GM12878 (cell line): ENCODE data around the gene SIL1. TPM values are rescaled to one million over a fixed set of nuclear protein-coding genes. Genes with fewer than 3 reads are reported as not detected.
A peak's percentile ranks its signal among the peaks of the same experiment; 100 is the strongest.

ENCODE experiments used
- ATAC-seq: fragments of 200-7000 bp; cut with Tn5 transposase; 3 replicates; pipeline ENCODE4 v1.9.1; 2020; ENCODE audit warnings: mild to moderate bottlenecking, moderate library complexity
- BruUV-seq: library from RNA; stranded (reverse); fragments of 400-500 nt; replicated peaks from 2 replicates; lab custom pipeline; 2021; lab: Mats Ljungman, UMichigan
- CTCF ChIA-PET: fragments of 300-600 bp; sonication (Branson Sonifier 250); formaldehyde crosslinking; extraction: SDS; loops from one replicate; lab custom pipeline; 2021; ENCODE audit warnings: inconsistent platforms; lab: Yijun Ruan, JAX
- POLR2A ChIA-PET: fragments of 350-600 bp; formaldehyde crosslinking; extraction: SDS; loops from one replicate; lab custom pipeline; 2021; ENCODE audit warnings: inconsistent platforms; lab: Charles Lee
- RAD21 ChIA-PET: fragments of 300-600 bp; sonication (Branson Sonifier 250); formaldehyde crosslinking; loops from one replicate; lab custom pipeline; 2023; ENCODE audit warnings: antibody characterized with exemption; ENCODE audit not compliant: unreplicated experiment; lab: Charles Lee
- SMC1A ChIA-PET: fragments of 300-600 bp; sonication (Branson Sonifier 250); formaldehyde crosslinking; loops from one replicate; lab custom pipeline; 2023; ENCODE audit not compliant: unreplicated experiment, uncharacterized antibody; lab: Charles Lee
- DNase-seq: peaks from one replicate; pipeline ENCODE4 v3.0.0-alpha.2; 2011; ENCODE audit warnings: low read depth, low spot score
- FAIRE-seq: peaks from 3 replicates; lab custom pipeline; 2011; peaks lifted over from hg19 to GRCh38; lab: Jason Lieb, UNC
- H2AFZ ChIP-seq: 2 replicates; pipeline ENCODE4 v1.6.0; 2011; ENCODE audit warnings: low read depth, low read length, control low read depth; ENCODE audit not compliant: control insufficient read depth
- H3K27ac ChIP-seq: 2 replicates; pipeline ENCODE4 v1.5.1; 2011; ENCODE audit warnings: control low read depth; ENCODE audit not compliant: control insufficient read depth, insufficient read depth
- H3K27me3 ChIP-seq, 2 experiments: replicated peaks in 1 of 2; 2 replicates each; pipeline versions ENCODE4 v1.6.0 to v1.6.1; 2011; ENCODE audit warnings: low read length in 1 of 2; ENCODE audit not compliant: control insufficient read depth in 2 of 2, insufficient read depth in 2 of 2
- H3K36me3 ChIP-seq, 2 experiments: 2 replicates each; pipeline ENCODE4 v1.5.1; 2011; ENCODE audit warnings: low read length in 1 of 2; ENCODE audit not compliant: control insufficient read depth in 2 of 2, insufficient read depth in 2 of 2
- H3K4me1 ChIP-seq: 2 replicates; pipeline ENCODE4 v1.6.1; 2011; ENCODE audit warnings: mild to moderate bottlenecking, low read length, moderate library complexity, mixed read lengths; ENCODE audit not compliant: control insufficient read depth, insufficient read depth
- H3K4me2 ChIP-seq: 2 replicates; pipeline ENCODE4 v1.6.0; 2011; ENCODE audit warnings: control low read depth; ENCODE audit not compliant: control insufficient read depth, insufficient read depth
- H3K4me3 ChIP-seq: fragments of 200-600 bp; sonication (generic); 2 replicates; pipeline ENCODE4 v1.5.1; 2016
- H3K79me2 ChIP-seq: 2 replicates; pipeline ENCODE4 v1.6.0; 2011; ENCODE audit warnings: low read length; ENCODE audit not compliant: control insufficient read depth, insufficient read depth
- H3K9ac ChIP-seq: 2 replicates; pipeline ENCODE4 v1.8.0; 2011; ENCODE audit warnings: low read length, control low read depth, mixed read lengths; ENCODE audit not compliant: control insufficient read depth, insufficient read depth
- H3K9me3 ChIP-seq: replicated peaks from 3 replicates; pipeline ENCODE4 v1.5.1; 2011; ENCODE audit warnings: mild to moderate bottlenecking, low read length; ENCODE audit not compliant: control insufficient read depth, insufficient read depth
- H4K20me1 ChIP-seq: 2 replicates; pipeline ENCODE4 v1.6.0; 2011; ENCODE audit not compliant: control insufficient read depth, insufficient read depth
- E2F4 ChIP-seq: IDR thresholded peaks from 2 replicates; pipeline ENCODE4 v1.6.1; 2012; ENCODE audit warnings: low read depth, low read length, improper control_type of control experiment
- KDM1A ChIP-seq: fragments of 200-600 bp; sonication (generic); IDR thresholded peaks from 2 replicates; pipeline ENCODE4 v1.6.1; 2016; ENCODE audit warnings: borderline replicate concordance
- MYB ChIP-seq: fragments of 150-350 bp; IDR thresholded peaks from 2 replicates; pipeline ENCODE4 v1.6.1; 2014; ENCODE audit warnings: mild to moderate bottlenecking, low read depth, low read length, borderline replicate concordance
- NRF1 ChIP-seq: conservative IDR thresholded peaks from 2 replicates; pipeline ENCODE4 v1.6.1; 2011; ENCODE audit warnings: mild to moderate bottlenecking, low read depth, low read length, improper control_type of control experiment
- RBBP5 ChIP-seq: fragments of 200-600 bp; sonication (generic); conservative IDR thresholded peaks from 2 replicates; pipeline ENCODE4 v1.6.1; 2016
- RCOR1 ChIP-seq: conservative IDR thresholded peaks from 2 replicates; pipeline ENCODE4 v1.6.1; 2012; ENCODE audit warnings: low read depth, low read length, improper control_type of control experiment
- RELA ChIP-seq: fragments of 450-650 bp; IDR thresholded peaks from 2 replicates; pipeline ENCODE4 v1.8.0; 2014; ENCODE audit warnings: borderline replicate concordance; ENCODE audit not compliant: partially characterized antibody
- SRF ChIP-seq, 2 experiments: IDR thresholded peaks; 2 replicates each; pipeline ENCODE4 v1.6.1; 2011; ENCODE audit warnings: low read depth in 2 of 2, low read length in 2 of 2, mild to moderate bottlenecking in 1 of 2, moderate library complexity in 1 of 2
- STAT1 ChIP-seq: fragments of 450-650 bp; conservative IDR thresholded peaks from 2 replicates; pipeline ENCODE4 v1.6.1; 2014; ENCODE audit warnings: antibody characterized with exemption, mild to moderate bottlenecking
- TCF12 ChIP-seq: IDR thresholded peaks from 2 replicates; pipeline ENCODE4 v1.6.1; 2011; ENCODE audit warnings: low read depth, mild to moderate bottlenecking, low read length
- ZNF207 ChIP-seq: fragments of 450-650 bp; IDR thresholded peaks from 2 replicates; pipeline ENCODE4 v1.6.1; 2014; ENCODE audit warnings: antibody characterized with exemption, mild to moderate bottlenecking, borderline replicate concordance
- ZNF217 ChIP-seq: fragments of 450-650 bp; IDR thresholded peaks from 2 replicates; pipeline ENCODE4 v1.6.1; 2017; ENCODE audit warnings: antibody characterized with exemption, mild to moderate bottlenecking
- ZNF274 ChIP-seq: IDR thresholded peaks from one replicate; pipeline ENCODE4 v1.8.0; 2011; ENCODE audit not compliant: insufficient read length, insufficient read depth
- WGBS: methylation state at CpG from one replicate; pipeline ENCODE4 v1.1.6; 2016; ENCODE audit warnings: low lambda C conversion rate; ENCODE audit not compliant: insufficient replicate concordance, insufficient coverage; ENCODE audit errors: missing lambda C conversion rate; 5-methylcytosine and 5-hydroxymethylcytosine counted together
- in situ Hi-C: fragments of 300-500 bp; cut with MboI; formaldehyde crosslinking; loops from 9 replicates; pipeline ENCODE4 v1.14.3; 2018; ENCODE audit warnings: mixed read lengths
- intact Hi-C: fragments of 100-400 bp; cut with micrococcal nuclease; formaldehyde crosslinking; loops from one replicate; pipeline ENCODE4 v1.14.2; 2022; ENCODE audit not compliant: unreplicated experiment
- polyA plus RNA-seq, 11 experiments: library from polyadenylated mRNA; depleted of rRNA in 4 of 11; unstranded in 6 of 11; stranded (reverse) in 5 of 11; fragments of >200 nt; fragmentation: Nextera tagmentation in 4 of 11; fragmentation: Illumina TruSeq in 1 of 11; extraction: Ambion mirVana in 4 of 11; extraction: Trizol in 1 of 11; gene quantifications; 1 replicate in 1 of 11; 2 replicates in 10 of 11; pipeline versions ENCODE4 v1.2.1 to v1.2.3, GENCODE V29; 2011 to 2016; ENCODE audit warnings: inconsistent platforms in 2 of 11, missing spikeins in 2 of 11, low read depth in 1 of 11
- total RNA-seq, 4 experiments: library from RNA; depleted of rRNA in 3 of 4; stranded (reverse); fragments of >200 nt in 3 of 4; fragmentation: Illumina TruSeq in 1 of 4; extraction: Trizol in 1 of 4; gene quantifications; 2 replicates each; pipeline versions ENCODE4 v1.2.1 to v1.2.3, GENCODE V29; 2013 to 2021
- TF ChIP-seq, protein P1 (sequence below): fragments of 450-650 bp; formaldehyde crosslinking; IDR thresholded peaks from 2 replicates; pipeline ENCODE4 v1.5.0; 2022; ENCODE audit warnings: mild to moderate bottlenecking, missing genetic modification characterization
- TF ChIP-seq, protein P2 (sequence below): IDR thresholded peaks from 2 replicates; pipeline ENCODE4 v1.6.1; 2012; ENCODE audit warnings: mild to moderate bottlenecking, low read depth, low read length

The SIL1 gene
- total and polyA plus RNA-seq, 10 of the 15 experiments (the other 5 are each of a cell fraction or from before 2014, with no cell fraction given) = 4.1 to 49.8 (median 29.4) TPM

GRCh38 chr5:138934971-138935370, 263.2 kb downstream of the SIL1 start (continued):
- TF ChIP-seq RELA = no peak
- TF ChIP-seq, protein P1, sequence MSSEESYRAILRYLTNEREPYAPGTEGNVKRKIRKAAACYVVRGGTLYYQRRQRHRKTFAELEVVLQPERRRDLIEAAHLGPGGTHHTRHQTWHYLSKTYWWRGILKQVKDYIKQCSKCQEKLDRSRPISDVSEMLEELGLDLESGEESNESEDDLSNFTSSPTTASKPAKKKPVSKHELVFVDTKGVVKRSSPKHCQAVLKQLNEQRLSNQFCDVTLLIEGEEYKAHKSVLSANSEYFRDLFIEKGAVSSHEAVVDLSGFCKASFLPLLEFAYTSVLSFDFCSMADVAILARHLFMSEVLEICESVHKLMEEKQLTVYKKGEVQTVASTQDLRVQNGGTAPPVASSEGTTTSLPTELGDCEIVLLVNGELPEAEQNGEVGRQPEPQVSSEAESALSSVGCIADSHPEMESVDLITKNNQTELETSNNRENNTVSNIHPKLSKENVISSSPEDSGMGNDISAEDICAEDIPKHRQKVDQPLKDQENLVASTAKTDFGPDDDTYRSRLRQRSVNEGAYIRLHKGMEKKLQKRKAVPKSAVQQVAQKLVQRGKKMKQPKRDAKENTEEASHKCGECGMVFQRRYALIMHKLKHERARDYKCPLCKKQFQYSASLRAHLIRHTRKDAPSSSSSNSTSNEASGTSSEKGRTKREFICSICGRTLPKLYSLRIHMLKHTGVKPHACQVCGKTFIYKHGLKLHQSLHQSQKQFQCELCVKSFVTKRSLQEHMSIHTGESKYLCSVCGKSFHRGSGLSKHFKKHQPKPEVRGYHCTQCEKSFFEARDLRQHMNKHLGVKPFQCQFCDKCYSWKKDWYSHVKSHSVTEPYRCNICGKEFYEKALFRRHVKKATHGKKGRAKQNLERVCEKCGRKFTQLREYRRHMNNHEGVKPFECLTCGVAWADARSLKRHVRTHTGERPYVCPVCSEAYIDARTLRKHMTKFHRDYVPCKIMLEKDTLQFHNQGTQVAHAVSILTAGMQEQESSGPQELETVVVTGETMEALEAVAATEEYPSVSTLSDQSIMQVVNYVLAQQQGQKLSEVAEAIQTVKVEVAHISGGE (CRISPR knock-in tag) = no peak
- no peak for TF ChIP-seq ZNF207
- no peak for TF ChIP-seq ZNF217
- no peak for TF ChIP-seq KDM1A
- TF ChIP-seq MYB = no peak
- no peak for TF ChIP-seq STAT1

DNA sequence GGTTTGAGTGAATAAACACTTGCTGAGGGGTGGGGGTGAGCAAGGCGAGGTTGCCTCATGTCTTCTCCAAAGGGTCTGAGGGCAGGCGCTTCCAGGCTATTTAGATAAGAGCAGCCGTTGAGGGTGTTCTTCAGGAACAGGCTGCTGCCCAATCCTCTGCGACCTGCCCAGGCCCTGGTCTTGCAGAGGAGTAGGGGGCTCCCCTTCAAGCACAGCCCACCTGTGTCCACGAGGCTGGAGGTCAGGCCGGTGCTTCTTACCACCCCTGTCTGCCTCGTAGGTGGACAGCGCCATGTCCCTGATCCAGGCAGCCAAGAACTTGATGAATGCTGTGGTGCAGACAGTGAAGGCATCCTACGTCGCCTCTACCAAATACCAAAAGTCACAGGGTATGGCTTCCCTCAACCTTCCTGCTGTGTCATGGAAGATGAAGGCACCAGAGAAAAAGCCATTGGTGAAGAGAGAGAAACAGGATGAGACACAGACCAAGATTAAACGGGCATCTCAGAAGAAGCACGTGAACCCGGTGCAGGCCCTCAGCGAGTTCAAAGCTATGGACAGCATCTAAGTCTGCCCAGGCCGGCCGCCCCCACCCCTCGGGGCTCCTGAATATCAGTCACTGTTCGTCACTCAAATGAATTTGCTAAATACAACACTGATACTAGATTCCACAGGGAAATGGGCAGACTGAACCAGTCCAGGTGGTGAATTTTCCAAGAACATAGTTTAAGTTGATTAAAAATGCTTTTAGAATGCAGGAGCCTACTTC, 264.5 kb downstream of the SIL1 start:
- Histone ChIP-seq H3K9ac (no peak overlapping the region), H3K9me3 (no peaks in the 10 kb centered on the region), H3K27me3 (no peaks in the 10 kb centered on the region), H4K20me1 (no peaks in the 10 kb centered on the region), H3K4me1 (no peaks in the 10 kb centered on the region), H3K36me3 (peaks cover 14 to 31% of the 10 kb centered on the region in 2 experiments), H3K4me2 (no peak overlapping the region), H2AFZ (no peak overlapping the region), H3K4me3 (no peak overlapping the region), H3K27ac (no peak overlapping the region), H3K79me2 (no peaks in the 10 kb centered on the region)
- SMC1A ChIA-PET = no interaction called here
- FAIRE-seq = no peak
- POLR2A ChIA-PET = no interaction called here
- WGBS = 94% methylated on average over 18 of the region's 18 CpGs
- in situ Hi-C loops = no loop called here
- RAD21 ChIA-PET = no interaction called here
- DNase-seq = no peak
- CTCF ChIA-PET = interaction anchor here (0.6 kb wide), 1 partner anchor 10 kb away, joined by 3 read pairs; no protein-coding TSS in a partner anchor
- BruUV-seq = TSS peak; percentile 68
- no peak for ATAC-seq
- intact Hi-C loops = no loop called here
- TF ChIP-seq, protein P2, sequence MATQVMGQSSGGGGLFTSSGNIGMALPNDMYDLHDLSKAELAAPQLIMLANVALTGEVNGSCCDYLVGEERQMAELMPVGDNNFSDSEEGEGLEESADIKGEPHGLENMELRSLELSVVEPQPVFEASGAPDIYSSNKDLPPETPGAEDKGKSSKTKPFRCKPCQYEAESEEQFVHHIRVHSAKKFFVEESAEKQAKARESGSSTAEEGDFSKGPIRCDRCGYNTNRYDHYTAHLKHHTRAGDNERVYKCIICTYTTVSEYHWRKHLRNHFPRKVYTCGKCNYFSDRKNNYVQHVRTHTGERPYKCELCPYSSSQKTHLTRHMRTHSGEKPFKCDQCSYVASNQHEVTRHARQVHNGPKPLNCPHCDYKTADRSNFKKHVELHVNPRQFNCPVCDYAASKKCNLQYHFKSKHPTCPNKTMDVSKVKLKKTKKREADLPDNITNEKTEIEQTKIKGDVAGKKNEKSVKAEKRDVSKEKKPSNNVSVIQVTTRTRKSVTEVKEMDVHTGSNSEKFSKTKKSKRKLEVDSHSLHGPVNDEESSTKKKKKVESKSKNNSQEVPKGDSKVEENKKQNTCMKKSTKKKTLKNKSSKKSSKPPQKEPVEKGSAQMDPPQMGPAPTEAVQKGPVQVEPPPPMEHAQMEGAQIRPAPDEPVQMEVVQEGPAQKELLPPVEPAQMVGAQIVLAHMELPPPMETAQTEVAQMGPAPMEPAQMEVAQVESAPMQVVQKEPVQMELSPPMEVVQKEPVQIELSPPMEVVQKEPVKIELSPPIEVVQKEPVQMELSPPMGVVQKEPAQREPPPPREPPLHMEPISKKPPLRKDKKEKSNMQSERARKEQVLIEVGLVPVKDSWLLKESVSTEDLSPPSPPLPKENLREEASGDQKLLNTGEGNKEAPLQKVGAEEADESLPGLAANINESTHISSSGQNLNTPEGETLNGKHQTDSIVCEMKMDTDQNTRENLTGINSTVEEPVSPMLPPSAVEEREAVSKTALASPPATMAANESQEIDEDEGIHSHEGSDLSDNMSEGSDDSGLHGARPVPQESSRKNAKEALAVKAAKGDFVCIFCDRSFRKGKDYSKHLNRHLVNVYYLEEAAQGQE = no peak
- TF ChIP-seq KDM1A (no peak), RBBP5 (no peak), RCOR1 (no peak), ZNF274 (no peak), NRF1 (no peak), E2F4 (no peak), SRF (IDR thresholded peaks at IDR 0.05; ENCODE audit: low read depth in 2 of 2, low read length in 2 of 2) (no peak), TCF12 (no peak)
